IPS DF 4.7 (cell line): ENCODE measurements around the gene SMYD3.
"Not testable (repeated sequence)": the region's sequence is repeated elsewhere in the genome, so short reads cannot be mapped to it uniquely, and the experiment has no call there.

Experiments used
- DNase-seq: peaks from one replicate; pipeline ENCODE4 v3.0.0-alpha.2; 2013; ENCODE audit warnings: low spot score; ENCODE audit errors: extremely low read depth

The SMYD3 gene

DNA sequence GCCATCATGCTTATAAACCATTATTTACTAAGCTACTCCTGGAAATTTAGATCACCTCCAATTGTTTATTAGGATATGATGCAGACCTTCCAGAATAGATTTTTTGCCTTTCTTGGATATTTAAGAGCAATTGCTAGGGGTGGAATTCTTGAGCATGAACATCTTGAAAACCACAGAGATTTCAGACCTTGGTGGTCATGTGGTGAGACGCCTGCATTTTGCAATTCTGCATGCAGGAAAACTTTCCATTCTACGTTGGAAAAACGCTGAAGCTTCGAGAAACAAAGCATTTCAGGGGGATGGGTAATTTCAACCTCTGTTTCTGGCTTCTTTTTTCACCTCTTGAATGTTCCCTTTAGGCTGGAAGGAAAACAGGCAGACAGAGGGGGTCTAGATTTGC, 756.0 kb downstream of the SMYD3 start:
- no peak for DNase-seq

DNA sequence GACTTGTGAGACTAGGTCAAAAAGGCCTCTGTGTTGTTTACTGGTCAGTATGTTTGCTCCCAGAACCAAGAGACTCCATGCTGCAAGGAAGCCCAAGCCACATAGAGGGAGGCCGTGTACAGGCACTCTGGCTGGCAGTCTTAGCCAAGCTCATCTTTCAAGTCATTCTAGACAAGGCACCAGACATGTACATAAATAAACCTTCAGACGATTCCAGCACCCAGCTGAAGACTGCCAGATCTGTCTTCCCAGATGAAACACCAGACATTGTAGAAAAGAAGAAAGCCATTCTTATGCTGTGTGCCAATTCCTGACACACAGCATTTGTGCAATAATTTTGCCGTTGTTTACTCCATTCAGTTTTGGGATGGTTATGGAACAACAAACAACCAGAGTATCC, 756.8 kb downstream of the SMYD3 start:
- DNase-seq, result no peak

DNA sequence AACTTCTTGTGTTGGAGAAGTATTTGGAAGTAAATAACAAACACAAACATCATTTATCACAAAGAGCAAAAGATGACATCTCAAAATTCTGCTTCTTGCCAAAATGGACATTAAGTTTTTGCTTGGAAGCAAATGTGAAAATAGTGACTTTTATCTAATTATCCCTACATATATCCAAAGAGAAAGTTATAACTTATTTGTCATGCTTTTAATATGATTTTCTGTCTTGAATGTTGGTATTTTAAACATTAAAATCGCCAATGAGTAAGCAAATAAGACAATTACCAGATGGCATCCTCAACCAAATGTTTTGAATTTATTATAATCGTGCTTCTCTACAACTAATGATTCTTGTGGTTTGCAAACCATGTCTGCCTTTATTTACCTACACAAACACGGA, 758.0 kb downstream of the SMYD3 start:
- no peak for DNase-seq

DNA sequence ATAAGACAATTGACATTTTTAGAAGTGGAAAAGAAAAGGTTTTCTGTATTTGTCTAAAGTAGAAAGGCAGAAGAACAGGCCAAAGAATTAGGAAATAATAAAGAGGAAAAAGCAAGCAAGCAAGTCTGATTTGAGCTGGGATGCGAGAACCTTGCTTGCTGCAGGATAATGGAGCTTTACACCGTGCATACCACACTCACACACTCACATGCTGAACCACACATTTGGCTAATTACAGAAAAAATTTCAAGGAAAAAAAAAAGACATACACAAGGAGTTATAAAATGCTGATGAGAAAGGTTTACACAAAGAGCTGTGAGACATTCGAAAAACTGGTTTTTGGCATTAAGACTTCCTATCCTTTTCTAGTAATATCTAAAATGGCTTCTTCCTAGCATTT, 758.4 kb downstream of the SMYD3 start:
- DNase-seq, result no peak

DNA sequence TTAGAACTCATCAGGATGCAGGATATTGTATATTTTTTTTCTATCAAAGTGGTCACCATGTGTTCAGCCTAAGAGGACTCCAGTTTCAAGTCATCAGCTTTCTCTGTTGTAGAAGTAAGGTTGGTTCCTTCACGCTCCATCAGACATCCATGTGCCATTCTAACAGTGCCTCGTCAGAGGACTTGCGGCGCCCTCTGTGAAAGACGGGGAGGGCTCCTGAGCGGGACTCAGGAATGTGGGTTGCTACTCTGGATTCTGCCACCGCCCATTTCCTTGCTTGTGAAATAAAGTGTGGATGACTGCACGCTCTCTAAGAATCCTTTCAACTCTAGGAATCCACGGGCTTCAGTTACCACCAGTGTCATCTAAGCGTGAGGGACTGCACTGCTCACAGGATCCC, 758.8 kb downstream of the SMYD3 start:
- no peak for DNase-seq

DNA sequence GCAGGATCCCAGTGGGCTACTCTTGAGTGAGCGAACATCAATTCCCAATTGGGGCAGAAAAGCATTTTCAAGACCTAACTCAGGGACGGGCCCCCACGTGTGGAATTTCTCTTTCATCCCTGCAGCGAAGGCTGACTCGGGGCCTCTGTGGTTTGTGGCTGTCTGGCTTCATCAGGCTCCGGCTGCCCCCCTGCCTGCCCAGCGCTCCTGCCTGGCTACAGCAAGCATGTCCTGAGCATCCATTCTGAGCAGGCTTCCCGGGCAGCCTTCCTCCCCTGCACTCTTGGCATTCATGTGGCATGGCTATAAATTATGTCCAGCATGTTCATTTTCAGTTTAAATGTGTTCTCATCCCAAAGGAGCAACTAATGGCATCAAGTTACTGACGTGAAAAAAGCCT, 764.2 kb downstream of the SMYD3 start:
- DNase-seq, result no peak

DNA sequence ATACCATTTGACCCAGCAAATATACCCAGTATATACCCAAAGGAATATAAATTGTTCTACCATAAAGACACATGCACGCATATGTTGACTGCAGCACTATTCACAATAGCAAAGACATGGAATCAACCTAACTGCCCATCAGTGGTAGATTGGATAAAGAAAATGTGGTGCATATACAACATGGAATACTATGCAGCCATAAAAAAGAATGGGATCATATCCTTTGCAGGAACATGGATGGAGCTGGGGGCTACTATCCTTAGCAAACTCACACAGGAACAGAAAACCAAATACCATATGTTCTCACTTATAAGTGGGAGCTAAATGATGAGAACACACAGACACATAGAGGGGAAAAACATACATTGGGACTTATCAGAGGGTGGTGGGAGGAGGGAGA, 766.7 kb downstream of the SMYD3 start:
- not testable (repeated sequence) for DNase-seq

DNA sequence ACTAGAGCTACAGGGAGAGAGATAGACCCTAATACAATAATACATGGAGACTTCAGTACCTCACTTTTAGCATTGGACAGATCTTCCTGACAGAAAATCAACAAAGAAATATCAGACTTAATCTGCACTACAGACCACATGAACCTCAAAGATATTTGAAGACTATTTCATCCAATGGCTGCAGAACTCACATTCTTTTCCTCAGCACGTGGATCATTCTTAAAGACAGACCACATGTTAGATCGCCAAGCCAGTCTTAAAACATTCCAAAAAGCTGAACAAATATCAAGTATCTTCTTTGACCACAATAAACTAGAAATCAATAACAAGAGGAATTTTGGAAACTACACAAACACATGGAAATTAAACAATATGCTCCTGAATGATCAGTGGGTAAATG, 776.3 kb downstream of the SMYD3 start:
- DNase-seq, result no peak

DNA sequence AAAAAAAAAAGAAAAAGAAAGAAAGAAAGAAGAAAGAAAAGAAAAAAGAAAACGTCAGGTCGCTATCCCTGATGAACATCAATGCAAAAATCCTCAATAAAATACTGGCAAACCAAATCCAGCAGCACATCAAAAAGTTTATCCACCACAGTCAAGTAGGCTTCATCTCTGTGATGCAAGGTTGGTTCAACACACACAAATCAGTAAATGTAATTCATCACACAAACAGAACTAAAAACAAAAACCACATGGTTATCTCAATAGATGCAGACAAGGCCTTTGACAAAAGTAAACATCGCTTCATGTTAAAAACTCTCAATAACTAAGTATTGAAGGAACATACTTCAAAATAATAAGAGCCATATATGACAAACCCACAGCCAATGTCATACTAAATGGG, 779.0 kb downstream of the SMYD3 start:
- DNase-seq, result not testable (repeated sequence)

DNA sequence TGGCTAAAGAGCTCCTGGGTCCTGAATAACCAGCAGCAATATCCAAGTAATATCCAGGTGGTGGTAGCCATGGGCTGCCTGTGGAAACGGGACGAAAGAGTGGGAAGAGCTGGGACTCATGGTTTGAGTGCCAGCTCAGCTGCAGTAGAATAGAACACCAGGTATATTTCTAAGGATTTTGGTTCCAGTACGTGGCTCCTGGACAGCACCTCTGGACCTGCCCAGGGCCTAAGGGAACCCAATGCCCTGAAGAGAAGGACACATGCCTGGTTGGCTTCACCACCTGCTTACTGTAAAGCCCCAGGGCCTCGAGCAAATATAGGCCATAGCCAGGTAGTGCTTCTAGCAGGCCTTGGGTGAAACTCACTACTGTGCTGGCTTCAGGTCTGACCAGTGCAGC, 785.6 kb downstream of the SMYD3 start:
- no peak for DNase-seq

DNA sequence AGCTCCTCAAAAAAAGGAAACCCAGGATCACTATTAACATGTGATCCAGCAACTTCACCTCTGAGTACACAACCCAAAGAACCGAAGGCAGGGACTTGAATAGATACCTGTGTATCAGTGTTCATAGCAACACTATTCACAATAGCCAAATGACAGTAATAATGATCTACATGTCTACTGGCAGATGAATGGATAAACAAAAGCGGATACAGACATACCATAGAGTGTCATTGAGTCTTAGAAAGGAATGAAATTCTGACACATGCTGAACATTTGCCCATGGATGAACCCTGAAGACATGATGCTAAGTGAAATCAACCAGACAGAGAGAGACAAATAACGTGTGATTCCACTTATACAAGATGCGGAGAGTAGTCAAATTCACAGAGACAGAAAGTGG, 788.1 kb downstream of the SMYD3 start:
- DNase-seq, result no peak

DNA sequence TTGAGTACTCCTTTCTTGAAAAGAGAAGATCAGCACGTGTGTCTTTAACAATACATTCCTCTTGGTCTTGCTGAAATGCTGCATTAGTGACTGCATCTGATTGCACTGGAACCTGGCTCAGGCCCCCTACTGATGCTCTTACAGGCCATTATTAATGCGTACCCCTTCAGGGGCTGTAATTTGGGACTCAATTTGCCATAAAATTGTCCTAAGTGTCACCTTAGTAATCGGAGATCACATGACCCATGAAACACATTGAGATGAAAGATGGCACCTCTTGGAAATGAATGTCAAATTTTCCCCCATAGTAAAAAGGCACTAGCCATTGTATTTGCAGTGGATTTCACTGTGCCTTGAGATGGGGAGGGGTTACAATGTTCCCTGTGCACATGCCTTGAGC, 789.0 kb downstream of the SMYD3 start:
- no peak for DNase-seq

DNA sequence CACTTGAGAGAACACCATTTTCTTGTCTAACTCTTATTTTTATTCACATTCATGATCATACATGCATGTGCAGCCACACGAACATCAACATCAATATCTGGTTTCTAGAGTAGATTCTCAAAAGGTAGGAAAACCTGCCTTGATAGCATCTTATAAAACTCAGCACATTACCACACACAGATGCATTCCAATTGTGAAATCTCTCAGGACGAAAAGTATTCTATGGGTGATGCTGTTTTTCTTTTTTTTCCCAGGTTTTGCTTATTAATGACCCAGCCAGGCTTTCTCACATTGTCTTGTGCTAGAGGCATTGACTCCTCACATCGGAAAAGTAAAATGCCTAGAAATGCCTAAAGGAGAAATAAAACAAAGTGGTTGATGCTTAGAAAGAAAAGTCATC, 789.5 kb downstream of the SMYD3 start:
- DNase-seq, result no peak

DNA sequence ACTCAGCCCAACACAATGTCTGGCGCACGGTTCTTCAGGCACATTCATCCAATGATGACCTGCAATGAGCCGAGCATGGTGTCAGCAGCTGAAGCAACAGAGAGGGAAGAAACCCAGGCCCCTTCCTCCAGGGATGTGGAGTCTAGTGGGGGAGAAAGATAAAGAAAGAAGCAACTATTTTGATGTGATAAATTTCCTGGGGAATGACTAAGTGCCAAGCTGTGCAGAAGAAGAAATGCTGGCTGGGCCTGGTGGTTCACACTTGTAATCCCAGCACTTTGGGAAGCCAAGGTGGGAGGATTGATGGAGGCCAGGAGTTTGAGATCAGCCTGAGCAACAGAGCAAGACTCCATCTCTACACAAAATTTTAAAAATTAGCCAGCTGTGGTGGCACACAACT, 790.5 kb downstream of the SMYD3 start:
- DNase-seq, result no peak

DNA sequence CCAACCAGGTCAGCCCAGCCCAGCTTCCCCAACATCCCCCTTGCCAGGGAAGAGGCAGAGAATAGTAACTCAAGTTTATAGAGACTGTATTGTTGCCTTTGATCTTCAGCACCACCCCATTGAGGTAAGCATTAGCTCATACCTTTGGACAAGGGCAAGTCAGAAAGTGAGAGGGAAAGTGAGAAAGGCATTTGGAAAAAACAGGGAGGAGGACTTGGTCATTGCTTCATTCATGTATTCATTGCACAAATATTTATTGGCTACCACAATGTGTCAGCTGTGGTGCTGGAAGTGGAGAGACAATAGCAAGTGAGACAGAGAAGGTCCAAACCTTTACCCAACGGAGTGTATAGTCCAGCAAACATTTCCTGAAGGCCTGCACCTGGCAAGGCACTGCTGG, 791.1 kb downstream of the SMYD3 start:
- DNase-seq, result no peak

DNA sequence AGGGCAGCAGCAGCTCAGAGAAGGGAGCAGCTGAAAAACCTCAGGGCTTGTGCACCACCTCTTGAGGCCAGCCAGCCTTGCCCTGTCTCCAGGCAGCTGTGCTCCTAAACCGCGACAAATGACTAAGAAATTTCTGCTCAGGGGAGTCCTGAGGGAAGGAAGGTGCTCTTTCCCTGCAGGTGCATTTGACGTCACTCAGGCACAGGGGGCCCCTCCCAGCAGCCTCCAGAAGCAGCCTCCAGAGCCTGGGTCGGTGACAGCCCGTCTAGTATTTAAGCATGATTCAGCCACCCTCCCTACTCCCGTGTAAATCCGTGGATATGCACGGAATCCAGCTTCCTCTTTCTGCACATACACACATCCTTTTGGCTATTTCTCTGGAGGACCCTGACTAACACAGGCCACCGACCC, 791.8 kb downstream of the SMYD3 start:
- no peak for DNase-seq

DNA sequence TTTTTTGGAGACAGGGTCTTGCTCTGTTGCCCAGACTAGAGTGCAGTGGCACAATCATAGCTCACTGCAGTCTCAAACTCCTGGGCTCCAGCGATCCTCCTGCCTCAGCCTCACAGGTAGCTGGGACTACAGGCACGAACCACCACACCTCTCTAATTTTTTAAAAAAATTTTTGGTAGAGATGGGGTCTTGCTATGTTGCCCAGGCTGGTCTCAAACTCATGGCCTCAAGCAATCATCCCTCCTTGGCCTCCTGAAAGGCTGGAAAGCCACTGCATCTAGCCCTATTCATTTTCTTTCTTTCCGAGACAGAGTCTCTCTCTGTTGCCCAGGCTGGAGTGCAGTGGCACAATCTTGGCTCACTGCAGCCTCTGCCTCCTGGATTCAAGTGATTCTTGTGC, 793.1 kb downstream of the SMYD3 start:
- not testable (repeated sequence) for DNase-seq

DNA sequence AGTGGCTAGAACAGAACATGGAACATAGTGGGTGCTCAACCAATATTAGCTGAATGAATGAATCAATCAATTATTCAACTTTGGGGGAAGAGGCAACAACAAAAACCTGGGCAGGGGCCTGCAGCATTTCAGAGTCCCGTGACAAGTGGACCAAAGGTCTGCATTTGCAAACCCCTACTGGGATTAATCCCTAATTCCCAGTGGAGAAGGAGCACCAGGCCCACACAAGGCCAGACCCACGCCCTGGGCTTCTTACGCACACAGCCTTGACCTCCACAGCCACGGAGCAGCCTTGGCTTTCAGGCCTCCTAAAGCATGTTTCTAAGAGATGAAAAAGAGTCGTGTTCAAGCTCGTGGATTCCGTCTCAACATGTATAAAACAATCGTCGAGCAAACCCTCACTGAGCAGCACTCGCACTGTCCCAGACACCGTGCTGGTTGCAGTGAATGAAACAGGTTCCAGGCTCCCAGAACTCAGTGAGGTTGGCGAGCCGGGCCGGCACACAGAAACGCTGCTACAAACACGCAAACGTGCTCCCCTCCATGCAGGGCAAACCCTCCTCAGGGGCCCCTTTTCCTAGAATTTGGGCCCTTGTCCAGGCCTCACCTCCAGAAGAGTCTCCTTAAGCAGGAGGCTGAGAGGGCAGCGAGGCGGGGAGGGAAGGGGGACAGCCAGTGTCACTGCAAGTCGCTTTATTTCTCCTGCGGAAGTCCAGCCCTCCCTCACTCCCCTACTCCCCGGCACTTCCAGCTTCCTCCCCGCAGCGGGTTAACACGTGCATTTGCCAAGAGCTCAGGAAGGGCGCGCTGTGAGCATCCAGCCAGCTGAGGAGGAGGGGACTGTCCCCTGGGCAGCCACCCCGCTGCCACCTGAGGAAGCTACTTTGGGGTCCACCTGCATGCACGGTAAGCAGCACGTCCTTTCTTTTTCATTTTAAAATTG, 795.8 kb downstream of the SMYD3 start:
- DNase-seq, result no peak

DNA sequence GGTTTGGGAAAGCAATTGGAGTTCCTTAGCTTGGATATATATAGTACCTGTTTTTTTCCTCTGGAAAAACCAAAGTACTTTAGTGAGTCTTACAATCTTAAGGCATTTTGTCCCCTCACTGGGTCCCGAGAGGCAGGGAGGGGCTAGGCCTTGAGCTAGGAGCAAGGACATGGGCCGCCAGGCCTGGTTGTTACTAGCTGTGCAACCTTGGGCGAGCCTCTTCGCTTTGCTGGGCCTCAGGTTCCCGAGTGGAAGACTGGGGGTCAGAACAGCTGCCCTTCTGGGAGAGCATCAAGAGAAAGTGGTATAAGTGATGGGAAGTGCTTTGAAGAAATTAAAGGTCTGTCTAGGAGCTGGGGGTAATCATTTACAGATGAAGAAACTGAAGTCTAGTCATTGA, 799.1 kb downstream of the SMYD3 start:
- no peak for DNase-seq

DNA sequence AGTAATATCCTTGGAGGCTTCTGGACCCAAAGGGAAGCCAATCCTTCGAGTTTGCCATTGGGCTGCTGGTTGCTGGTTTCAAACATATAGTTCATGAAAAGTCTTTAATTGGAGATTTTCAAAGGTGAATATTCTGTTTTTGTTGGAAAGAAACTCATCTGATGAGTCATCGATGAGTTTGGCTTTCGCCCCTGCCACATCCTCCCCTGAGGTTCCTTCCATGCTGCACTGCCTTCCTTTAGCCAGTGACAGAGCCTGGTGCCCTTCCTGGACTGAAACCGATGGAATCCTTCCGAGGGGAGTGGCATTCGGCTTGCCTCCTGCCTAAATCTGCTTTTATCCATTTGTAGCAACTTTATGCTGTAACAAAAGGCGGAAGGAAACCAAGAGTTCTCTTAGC, 802.3 kb downstream of the SMYD3 start:
- DNase-seq, result no peak

DNA sequence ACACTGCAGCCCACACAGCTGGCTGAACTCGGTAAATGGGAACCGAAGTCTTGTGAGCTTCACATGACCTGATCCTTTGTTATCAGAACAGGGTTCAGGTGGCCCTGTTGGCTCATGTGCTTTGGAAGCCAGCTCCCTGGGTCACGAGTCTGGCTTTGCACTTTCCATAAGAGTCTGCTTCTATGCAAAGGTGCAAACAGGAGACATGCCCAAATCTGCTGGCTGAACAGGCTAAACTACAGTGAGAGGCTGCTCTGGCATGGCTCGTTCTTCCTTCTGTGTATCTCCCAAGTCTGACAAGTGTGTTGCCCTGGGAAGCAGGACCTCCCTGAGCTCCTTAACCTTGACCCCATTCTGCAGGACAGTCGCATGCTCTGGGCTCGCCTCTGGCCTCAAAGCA, 802.7 kb downstream of the SMYD3 start:
- DNase-seq, result no peak

DNA sequence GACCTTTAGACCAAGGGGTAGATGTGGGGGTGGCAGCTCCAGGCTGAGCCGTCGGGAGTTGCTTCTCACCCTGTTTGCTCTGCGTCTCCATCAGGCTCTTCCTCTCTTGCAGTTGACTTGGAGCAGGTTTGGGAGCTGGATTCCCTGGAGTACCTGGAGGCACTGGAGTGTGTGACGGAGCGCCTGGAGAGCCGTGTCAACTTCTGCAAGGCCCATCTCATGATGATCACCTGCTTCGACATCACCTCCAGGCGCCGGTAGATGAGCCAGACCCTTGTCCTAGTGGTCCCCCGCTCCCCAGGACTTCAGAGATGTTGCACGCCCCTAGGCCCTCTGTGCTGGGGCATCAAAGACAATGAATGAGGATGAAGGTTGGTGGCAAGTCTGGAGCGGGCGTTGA, 804.7 kb downstream of the SMYD3 start:
- no peak for DNase-seq

DNA sequence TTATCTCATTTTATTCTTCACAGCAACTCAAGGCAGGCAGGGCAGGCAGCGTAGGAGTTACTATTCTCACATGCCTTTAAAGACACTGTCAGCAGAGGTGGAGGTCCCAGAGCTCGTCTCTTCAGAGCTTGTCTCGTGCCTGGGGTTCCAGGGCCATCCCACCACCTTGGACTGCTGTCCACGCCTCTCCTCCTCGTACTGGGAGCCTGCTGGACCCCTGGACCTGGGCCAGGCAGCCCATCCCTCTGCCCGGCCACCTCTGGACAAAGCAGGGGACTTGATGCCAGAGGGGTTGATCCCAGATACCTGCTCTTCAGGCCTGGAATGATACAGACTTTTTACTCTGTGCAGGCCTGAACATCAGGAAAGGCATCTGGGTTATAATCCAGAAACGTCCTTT, 805.4 kb downstream of the SMYD3 start:
- DNase-seq, result no peak

DNA sequence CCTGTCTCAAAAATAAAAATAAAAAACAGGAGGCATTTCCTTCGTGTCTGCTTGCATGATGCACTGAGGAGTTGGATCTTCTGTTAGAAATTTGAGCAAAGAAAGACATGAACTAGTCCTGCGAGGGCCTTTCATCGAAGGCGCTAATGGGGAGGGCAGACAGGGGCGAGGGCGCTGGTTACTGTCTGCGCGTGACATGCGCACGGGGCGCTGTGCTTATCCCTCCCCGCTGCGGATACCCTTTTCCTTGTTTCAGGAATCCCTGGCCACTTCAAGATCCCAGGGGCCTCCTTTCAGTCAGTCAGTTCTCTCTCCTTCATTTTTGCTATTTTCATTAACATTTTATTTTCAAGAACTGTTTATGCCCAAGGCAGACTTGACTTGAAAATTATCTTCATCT, 806.4 kb downstream of the SMYD3 start:
- no peak for DNase-seq
